Measurements from ENCODE around the gene TDRD7.

The TDRD7 gene

GRCh38 chr9:97508852-97509251, 97.0 kb downstream of the TDRD7 start:
- no peak for DNase-seq

DNA sequence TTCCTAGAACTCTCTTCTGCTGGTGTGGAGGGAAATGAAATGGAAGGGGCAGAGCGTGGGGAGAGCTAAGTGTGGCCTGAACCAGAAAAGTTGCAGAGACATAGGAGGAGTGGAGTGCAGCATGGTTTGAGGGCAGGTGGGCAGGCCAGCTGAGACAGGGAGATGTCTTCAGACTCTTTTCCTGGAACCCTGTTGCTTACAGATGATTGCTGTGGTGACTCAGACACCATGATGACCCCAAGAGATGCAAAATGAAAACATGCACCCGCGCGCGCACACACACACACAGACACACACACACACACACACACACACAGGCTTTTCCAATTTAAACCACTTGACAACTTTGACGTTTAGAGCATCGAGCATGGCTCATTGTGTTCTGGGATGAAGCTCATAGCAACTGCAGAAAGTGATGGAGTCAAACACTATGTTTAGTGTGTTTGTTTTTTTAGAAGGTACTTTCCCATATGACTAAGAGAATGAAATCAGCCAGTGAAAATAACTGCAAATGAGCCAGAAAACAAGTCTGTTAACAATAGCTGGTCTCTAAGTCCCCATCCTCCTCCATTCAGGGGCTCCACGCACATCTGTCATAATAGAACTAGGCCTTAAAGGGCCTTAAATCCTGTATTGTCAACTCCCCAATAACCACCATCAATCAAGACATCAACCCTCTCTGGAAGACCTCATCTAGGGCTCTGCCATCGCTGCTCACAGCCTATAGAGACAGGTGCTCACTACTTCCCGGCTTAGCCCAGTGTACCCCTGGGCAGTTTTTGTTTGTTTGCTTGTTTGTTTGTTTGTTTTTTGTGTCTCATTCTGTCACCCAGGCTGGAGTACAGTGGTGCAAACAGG, 99.1 kb downstream of the TDRD7 start:
- DNase-seq, result no peak

GRCh38 chr9:97511655-97512427, 99.9 kb downstream of the TDRD7 start:
- no peak for DNase-seq

DNA sequence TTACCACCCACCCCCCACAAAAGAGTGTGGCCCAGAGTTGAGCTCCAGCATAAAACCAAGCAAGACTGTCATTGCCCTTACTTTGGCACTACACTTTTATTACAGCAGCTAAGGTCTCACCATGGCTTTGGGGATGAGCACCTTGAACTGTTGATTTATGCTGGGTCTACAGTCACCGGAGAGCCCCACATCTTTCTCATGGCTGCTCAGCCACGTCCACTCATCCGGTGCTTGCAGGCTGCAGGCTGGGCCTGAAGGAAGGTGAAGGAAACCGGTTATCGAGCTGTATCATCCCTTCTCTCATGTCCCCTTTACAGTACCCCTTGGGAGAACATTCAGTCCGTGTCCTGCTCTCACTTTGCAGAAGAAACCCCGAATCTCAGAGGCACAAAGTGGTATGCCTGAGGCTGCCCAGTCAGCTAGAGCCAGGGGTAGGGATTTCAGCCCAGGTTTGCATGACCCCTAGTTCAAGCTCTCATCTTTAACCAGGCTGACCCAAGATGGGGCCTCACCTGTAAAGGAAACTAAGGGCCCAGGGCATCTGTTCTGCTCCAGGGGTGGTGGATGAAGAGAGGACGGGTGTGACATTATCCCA, 101.2 kb downstream of the TDRD7 start:
- DNase-seq, result no peak

DNA sequence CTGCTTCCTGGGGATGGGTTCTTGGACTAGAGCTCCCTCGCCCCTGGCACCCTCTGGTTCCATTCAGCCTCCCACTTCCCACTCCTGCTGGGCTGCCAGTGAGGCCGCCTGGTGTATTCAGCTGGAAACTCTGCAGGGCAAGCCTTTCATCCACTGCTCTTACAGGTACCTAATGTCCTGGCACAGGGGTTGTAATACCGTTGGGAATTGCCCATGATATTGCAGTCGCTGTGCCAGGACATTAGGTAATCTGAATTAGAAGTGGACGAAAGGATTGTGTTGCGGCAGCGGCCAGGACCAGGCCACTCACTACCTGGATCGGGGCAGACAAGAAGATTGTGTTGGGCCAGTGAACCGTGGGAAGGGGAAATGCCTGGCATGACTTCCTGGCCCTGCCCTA, 102.6 kb downstream of the TDRD7 start:
- DNase-seq, result no peak

DNA sequence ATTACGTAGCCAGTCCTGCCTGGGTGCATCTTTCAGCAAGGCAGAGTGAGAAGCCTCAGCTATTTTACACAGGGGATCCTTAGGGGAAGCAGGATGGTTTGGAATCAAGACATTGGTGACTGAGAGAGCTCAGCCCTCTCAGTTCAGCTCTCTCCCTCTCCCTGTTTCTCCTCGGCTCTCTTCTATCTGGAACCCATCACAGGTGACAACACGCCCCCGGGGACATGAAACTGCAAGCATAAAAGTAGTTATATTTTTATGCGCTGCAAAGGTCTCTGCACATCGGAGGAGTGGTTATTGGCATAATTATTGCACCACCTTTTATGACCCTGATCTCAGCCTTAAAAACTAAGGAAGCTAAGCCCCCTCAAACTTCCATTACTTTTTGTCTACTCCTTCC, 103.8 kb downstream of the TDRD7 start:
- DNase-seq, result no peak

DNA sequence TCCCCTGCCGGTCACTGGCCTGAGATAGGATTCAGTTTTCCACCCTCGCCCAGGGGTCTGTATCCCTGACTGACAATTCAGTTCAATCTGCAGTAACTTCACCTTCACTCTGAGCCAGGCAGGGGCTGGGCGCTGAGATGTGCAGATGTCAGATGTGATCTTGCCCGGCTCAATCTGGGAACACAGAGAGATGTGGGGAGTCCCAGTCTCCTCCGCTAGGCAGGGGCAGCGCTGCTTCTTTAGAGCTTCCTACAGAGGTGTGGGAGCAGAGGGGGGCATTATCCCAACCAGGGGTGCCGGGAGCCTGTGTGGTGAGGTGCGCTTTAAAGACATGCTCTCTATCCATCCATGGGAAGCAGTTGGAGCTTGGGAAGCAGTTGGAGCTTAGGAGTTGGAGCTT, 104.2 kb downstream of the TDRD7 start:
- DNase-seq, result no peak

- no peak for DNase-seq
These were observed 105.6 kb downstream of the TDRD7 start for GRCh38 chr9:97517331-97518089.

- DNase-seq, result no peak
These were observed 106.4 kb downstream of the TDRD7 start for GRCh38 chr9:97518166-97518908.

DNA sequence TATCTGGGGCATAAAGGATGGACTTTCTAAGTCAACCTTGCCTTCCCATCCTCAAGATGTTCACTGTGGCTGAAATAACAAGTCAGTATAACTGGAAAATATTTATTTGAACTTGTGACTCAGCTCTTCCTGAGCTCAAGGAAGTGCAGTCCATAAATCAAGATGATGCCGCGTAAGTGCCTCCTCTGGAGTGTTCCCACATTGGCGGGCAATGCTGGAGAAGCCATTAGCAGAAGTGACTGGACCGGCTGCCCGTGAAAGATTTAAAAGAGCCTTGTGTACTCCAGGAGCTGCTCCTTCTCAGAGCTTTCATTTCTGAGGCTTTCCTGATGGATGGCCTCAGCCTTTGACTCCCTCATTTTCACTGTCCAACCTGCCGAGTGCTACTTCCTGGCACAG, 107.0 kb downstream of the TDRD7 start:
- DNase-seq, result no peak

GRCh38 chr9:97519441-97519970, 107.6 kb downstream of the TDRD7 start:
- no peak for DNase-seq

GRCh38 chr9:97521576-97522333, 109.9 kb downstream of the TDRD7 start:
- no peak for DNase-seq

GRCh38 chr9:97524424-97524823, 112.5 kb downstream of the TDRD7 start:
- no peak for DNase-seq

DNA sequence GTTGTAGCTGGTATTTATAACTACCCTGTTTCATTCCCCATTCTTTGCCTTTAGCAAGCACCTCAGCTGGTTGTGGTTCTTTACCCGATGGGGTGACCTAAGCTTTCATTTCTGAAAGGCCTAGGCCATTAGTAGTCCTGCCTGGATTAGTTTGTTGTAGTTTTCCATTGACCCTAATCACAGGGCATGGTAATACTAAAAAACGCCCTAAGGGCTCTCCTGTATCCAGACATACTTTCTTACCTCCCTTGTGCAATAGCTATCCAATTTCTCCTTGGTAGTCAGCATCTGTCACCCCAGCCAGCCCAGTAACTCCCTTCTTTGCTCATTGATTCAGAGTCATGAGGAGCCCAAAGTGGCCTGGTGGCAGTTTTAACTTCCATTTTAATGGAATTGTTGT, 113.6 kb downstream of the TDRD7 start:
- no peak for DNase-seq

DNA sequence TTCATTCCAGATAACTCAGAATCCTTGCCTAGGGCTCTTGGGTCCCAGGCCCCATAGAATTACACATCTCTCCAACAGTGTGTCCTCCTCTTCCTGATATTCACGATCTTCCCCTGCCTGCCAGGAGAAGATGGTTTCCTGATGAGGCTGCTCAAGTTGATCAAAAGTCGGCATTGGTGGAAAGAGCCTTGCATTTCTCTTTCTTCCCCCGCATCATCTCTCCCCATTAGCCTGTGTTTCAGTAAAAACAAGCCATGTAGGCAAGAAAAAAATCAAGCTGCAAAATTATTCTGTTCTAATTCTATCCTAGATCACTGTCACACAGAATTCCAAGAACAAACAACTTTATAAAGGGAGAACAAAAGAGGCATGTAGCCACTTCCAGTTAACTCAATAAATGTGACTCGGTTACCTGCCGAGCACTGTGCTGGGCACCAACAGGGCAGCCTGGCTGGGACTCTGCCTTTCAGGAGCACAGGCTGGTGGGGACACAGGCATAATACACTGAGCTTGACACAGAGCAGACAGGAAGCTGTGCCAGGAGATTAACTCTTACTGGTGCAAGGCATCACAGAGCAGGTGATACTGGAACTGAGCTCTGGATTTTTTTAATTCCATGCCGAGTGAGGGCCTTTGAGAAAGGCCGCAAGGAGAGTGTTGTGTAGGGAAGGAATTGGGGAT, 115.1 kb downstream of the TDRD7 start:
- DNase-seq, result no peak

DNA sequence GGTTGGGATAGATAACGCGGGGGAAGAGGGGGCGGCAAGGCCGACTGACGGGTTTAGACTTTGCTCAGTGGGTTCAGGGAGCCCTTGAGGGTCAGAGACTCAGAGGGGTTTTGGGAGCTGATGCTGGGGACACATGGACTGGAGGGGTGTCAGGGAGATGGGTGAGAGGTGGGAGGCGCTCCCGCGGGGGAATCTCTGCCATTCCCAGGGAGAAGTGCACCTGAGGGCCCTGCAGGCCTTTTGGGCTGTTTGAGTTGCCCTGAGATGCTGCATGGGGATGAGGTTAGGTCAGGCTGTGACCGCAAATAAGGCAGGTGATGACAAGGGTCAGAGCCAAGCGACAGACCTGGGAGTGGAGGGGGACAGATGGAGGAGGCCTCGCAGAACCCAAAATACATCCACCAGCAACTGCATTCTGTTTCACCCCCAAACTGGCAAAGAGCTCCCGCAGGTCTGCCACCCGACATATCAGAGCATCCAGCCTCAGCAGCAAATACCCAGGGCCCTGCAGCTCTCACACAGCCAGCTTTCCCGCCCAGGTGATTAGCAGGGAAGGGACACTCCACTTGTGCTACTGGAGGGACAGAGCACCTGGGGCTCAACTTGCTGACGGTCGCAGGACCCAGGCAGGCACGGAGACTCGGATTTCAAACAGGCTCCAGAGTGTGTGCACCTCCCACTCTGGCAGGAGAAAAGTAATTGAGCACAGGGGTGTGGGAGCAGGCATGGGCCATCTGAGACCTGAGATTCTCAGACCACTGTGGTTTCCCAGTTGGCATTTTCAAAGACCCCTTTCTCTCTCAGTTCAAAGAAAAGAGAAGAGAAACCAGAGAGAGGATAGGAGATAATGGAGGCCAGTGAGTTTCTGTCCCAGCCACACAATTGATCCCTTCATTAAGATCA, 116.0 kb downstream of the TDRD7 start:
- no peak for DNase-seq

DNA sequence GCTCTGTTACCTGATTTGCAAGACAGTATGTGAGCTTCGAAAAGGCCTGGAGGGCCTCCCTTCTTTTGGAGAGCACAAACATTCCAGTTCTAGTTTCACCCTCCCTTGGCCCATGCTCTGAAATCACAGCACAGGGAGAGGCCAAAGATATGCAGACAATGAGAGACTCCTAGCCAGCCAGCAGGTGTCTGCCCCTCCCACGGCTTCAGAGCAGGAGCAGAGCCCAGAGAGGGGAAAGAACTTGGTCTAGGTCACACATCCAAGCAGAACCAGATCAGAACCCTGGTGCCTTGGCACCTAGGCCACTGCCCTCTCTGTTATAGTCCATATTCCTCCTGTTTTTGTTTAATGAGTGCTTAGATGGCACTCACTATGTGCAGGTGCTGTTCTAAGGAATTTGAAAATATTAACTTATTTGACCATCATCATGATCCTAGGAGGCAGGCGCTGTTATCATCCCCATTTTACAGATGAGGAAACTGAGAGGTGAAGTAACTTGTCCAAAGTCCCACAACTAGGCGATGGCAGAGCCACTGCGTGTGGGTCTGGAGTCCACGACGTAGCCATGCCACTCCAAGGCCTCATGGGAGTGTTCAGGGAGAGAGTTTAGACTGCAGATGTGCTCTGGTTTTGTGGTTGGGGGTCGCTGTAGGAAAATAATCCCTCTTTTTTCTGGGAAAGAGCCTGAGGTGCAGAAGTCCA, 116.8 kb downstream of the TDRD7 start:
- no peak for DNase-seq

DNA sequence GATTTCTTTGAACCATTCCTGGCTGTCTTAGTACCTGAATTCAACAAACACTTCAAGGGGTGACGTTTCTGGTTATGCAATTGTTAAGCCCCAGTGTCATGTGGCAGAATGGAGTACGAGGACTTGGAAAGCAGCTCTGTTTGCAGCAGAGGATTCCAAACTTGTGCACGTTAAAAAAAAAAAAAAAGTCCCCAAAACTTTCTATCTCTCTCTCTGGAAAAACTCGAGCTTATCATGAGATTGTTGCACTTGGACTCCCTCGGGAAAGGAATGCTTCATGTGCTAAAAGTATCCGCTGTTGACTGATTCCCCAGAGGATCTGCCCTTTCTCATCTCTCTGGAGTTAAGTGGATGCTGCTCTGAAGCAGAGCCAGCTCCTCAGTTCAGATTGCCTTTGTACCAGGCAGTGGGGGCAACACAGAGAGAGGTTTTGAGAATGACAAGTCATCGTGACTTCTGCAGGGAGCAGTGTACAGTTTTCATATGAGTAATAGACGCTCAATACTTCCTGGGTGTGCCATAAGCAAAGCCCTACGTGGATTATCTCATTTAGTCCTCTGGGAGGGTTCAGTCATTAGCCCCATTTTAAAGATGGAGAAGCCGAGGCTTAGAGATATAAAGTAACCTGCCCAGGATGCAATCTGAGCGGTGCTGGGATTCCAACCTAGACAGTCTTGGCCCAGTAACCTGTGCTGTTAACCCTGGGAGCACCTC, 117.6 kb downstream of the TDRD7 start:
- no peak for DNase-seq

All from T-helper 9 cell (primary cell).